ENCODE measurements around the gene GOLGA6L24.
"Not testable (repeated sequence)": the region's sequence is repeated elsewhere in the genome, so short reads cannot be mapped to it uniquely, and the experiment has no call there.

DNA sequence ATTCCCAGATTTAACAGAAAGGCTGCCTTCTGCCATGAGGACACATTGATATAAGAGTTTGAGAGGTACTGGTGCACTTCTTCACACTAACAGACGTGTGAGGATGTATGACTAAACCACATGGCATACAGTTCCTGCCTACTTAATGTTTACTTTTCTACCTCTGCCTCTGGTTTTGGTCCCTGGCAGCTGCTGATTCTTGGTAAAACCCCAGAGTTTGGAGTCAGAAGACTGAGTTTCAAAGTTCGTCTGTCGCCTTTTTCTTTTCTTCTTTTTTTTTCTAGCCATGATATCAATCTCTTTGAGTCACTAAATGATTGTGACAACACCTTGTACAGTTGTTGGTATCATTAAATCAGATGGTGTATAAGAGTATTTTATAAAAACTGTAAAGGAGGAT lies 22.2 kb upstream of the GOLGA6L24 start:
- TF ChIP-seq EZH2phosphoT487 (IDR thresholded peaks at IDR 0.05; ENCODE audit: borderline replicate concordance), result not testable (repeated sequence)
- TF ChIP-seq, protein P1, sequence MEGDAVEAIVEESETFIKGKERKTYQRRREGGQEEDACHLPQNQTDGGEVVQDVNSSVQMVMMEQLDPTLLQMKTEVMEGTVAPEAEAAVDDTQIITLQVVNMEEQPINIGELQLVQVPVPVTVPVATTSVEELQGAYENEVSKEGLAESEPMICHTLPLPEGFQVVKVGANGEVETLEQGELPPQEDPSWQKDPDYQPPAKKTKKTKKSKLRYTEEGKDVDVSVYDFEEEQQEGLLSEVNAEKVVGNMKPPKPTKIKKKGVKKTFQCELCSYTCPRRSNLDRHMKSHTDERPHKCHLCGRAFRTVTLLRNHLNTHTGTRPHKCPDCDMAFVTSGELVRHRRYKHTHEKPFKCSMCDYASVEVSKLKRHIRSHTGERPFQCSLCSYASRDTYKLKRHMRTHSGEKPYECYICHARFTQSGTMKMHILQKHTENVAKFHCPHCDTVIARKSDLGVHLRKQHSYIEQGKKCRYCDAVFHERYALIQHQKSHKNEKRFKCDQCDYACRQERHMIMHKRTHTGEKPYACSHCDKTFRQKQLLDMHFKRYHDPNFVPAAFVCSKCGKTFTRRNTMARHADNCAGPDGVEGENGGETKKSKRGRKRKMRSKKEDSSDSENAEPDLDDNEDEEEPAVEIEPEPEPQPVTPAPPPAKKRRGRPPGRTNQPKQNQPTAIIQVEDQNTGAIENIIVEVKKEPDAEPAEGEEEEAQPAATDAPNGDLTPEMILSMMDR (conservative IDR thresholded peaks at IDR 0.05; ENCODE audit: low read length), result not testable (repeated sequence)
